ENCODE measurements around the gene CNTLN. TPM values are rescaled to one million over a fixed set of nuclear protein-coding genes. Genes with fewer than 3 reads are reported as not detected.
"Not testable (repeated sequence)": the region's sequence is repeated elsewhere in the genome, so short reads cannot be mapped to it uniquely, and the experiment has no call there.

CNTLN gene
- total RNA-seq, 2 experiments from 2014 or later = 1.2 to 1.5 TPM

DNA sequence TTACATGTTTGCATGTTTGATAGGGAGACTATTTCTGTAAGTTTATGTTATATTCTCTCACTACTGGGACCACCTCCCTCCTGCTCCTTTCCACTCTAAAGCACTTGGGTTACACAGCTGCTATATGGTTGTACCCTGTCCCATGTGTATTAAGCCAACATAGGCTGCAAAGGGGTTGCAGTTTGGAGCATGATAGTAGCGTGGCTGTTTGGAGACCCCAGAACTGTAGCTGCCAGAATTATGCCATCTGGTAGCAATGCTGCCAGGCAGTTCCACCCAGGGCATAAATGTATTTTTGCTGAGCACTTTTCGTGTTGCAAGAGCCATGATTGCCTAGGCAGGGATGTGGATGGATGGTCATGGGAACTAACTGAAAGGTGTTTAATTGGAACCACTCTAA lies 81.8 kb downstream of the CNTLN start:
- ChIA-PET CTCF (no interaction called here), POLR2A (no interaction called here)
- no peak for ATAC-seq
- peaks cover 5% of the 10 kb centered on the region for H3K9me3 Mint-ChIP-seq (ENCODE audit: insufficient read depth)
- no peaks in the 10 kb centered on the region for H3K27me3 Mint-ChIP-seq (ENCODE audit: low read depth)
- H3K36me3 Mint-ChIP-seq (ENCODE audit: low read depth) = no peaks in the 10 kb centered on the region
- no peaks in the 10 kb centered on the region for H3K4me1 Mint-ChIP-seq (ENCODE audit: low read depth)
- H3K4me3 Mint-ChIP-seq = no peak overlapping the region
- no peak overlapping the region for H3K27ac Mint-ChIP-seq
- no peak for DNase-seq

DNA sequence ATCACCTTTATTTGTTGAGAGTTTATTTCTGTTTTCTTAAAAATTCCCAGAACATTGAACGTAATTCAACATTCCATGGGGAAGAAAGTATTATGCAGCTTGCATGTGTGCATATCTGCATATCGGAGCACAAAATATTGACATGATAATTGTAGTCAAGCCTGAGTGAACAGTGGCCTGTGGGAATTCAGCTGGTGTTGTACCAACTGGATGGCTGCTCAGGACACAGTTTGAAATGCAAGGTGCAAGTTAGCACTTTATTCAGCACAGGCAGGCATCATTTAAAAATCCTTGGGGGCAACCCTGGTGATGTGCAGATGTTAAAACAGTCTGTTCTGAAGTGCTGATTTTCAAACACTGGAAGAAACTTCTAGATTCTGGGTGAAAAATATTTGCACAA lies 82.4 kb downstream of the CNTLN start:
- CTCF ChIA-PET = interaction anchor here (0.6 kb wide), 1 partner anchor 388 kb away, joined by 3 read pairs; no protein-coding TSS in a partner anchor
- H3K27me3 Mint-ChIP-seq (ENCODE audit: low read depth) = no peaks in the 10 kb centered on the region
- no peak for ATAC-seq

DNA sequence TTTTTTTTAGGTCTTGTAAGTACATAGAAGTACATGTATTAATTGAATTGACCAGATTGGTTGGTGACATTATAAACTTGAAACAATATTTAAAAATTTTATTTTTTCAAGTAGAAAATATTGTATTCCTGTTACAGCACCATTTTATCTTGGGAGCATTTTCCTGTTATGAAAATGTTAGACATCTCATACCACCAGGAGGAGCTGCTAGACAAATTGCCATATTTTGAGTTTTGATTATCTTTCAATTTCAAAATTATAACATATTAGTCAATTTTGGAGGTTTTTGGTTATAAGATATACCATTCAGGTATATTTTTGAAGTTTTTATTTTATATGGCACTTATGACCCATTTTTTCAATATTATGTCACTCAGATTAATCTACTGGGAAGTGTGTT lies 84.4 kb downstream of the CNTLN start:
- H3K36me3 Mint-ChIP-seq (ENCODE audit: low read depth) = no peaks in the 10 kb centered on the region
- ChIA-PET POLR2A (no interaction called here), CTCF (no interaction called here)
- H3K4me3 Mint-ChIP-seq = no peak overlapping the region
- no peaks in the 10 kb centered on the region for H3K4me1 Mint-ChIP-seq (ENCODE audit: low read depth)
- ATAC-seq = no peak
- no peak for DNase-seq
- no peak overlapping the region for H3K27ac Mint-ChIP-seq
- H3K9me3 Mint-ChIP-seq (ENCODE audit: insufficient read depth) = no peaks in the 10 kb centered on the region
- no peaks in the 10 kb centered on the region for H3K27me3 Mint-ChIP-seq (ENCODE audit: low read depth)

More for the DNA sequence above, 82.4 kb downstream of the CNTLN start:
- no peak for DNase-seq
- Mint-ChIP-seq H3K27ac (no peak overlapping the region), H3K9me3 (ENCODE audit: insufficient read depth) (peaks cover 5% of the 10 kb centered on the region), H3K4me1 (ENCODE audit: low read depth) (no peaks in the 10 kb centered on the region), H3K4me3 (no peak overlapping the region), H3K36me3 (ENCODE audit: low read depth) (no peaks in the 10 kb centered on the region)
- POLR2A ChIA-PET = no interaction called here

DNA sequence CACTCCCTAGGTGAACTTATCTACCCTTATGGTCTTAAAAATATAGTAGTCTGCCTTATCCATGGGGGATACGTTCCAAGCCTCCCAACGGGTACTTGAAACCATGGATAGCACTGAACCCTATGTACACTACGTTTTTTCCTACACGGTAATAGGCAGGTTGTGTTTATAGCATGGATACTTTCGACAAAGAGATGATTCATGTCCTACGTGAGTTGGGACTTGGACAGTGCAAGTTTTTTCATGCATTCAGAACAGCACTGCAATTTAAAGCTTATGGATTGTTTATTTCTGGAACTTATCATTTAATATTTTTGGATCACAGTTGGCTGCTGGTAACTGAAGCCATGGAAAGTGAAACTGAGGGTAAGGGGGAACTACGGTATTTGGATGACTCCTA lies 88.1 kb downstream of the CNTLN start:
- no peaks in the 10 kb centered on the region for H3K4me1 Mint-ChIP-seq (ENCODE audit: low read depth)
- ChIA-PET POLR2A (no interaction called here), CTCF (no interaction called here)
- no peaks in the 10 kb centered on the region for H3K27me3 Mint-ChIP-seq (ENCODE audit: low read depth)
- H3K27ac Mint-ChIP-seq = no peak overlapping the region
- no peak overlapping the region for H3K4me3 Mint-ChIP-seq
- ATAC-seq (no peak), DNase-seq (no peak)
- H3K9me3 Mint-ChIP-seq (ENCODE audit: insufficient read depth) = no peaks in the 10 kb centered on the region
- H3K36me3 Mint-ChIP-seq (ENCODE audit: low read depth) = no peaks in the 10 kb centered on the region

DNA sequence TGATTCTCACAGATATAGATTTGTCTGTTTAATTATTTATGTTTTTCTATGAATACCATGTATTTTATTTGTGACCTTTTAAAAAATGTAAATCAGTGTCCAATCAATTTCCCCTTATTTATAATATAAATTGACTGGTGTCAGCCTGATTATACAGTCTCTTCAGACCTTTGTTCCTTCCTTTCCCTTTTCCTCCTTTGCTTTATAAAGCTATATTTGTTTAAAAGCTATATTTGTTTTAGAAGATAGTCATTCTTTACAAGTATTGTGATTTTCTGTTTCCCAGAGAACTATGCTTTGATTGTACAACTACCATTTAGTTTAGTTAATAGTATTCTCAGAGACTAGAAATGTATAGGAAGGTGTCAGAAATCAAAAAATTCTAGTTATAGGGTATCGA lies 90.6 kb downstream of the CNTLN start:
- CTCF ChIA-PET = no interaction called here
- ATAC-seq (no peak), DNase-seq (no peak)
- H3K27ac Mint-ChIP-seq = no peak overlapping the region
- no peaks in the 10 kb centered on the region for H3K27me3 Mint-ChIP-seq (ENCODE audit: low read depth)
- H3K4me3 Mint-ChIP-seq = no peak overlapping the region
- POLR2A ChIA-PET = no interaction called here
- no peaks in the 10 kb centered on the region for H3K36me3 Mint-ChIP-seq (ENCODE audit: low read depth)
- no peaks in the 10 kb centered on the region for H3K9me3 Mint-ChIP-seq (ENCODE audit: insufficient read depth)
- H3K4me1 Mint-ChIP-seq (ENCODE audit: low read depth) = no peaks in the 10 kb centered on the region

DNA sequence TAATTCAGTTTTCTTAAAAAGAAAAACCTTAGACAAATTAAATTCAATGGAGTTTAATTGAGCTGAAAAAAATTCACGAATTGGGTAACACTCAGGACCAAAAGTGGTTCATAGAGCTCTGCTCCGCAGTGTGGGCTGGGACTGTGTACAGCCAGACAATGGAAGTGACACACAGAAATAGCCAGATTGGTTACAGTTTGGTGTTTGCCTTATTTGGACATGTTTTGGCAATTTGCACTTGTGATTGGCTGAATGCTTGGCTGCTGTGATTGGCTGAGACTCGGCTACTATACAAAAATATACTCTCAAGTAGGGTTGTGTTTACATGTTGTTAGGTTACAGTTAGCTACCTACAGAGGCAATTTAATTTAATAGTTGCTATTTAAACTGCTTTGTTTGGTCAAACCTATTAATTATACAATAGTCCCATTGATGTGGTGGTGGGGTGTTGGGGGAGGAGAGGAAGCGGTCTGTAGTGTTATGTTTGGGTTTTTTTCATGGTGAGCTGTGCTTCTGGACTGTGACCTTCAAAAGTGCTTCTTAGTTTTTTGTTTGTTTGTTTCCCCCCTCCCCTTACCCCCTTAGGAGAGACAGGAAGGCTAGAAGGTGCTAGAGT lies 95.2 kb downstream of the CNTLN start:
- POLR2A ChIA-PET = no interaction called here

DNA sequence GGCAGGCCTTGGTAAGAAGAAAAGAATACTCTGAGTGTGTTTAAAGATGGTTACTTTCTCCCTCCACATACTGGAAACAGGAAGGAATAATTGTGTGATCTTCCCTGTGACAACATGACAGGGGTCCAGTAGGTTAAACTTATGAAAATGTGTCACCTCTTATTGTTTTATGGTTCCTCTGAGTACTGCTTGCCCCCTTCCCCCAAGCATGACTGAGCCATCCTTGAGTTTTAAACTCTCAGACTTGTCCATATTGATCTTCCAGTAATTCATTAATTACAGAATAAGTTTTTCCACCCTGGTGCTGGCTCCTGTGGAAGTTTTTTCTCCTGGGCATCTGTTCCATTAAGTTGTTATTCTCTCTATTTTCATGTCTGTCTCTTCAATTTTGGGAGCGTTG lies 95.8 kb downstream of the CNTLN start:
- Mint-ChIP-seq H3K9me3 (ENCODE audit: insufficient read depth) (no peaks in the 10 kb centered on the region), H3K4me1 (ENCODE audit: low read depth) (no peaks in the 10 kb centered on the region), H3K27ac (no peak overlapping the region), H3K36me3 (ENCODE audit: low read depth) (no peaks in the 10 kb centered on the region), H3K27me3 (ENCODE audit: low read depth) (no peaks in the 10 kb centered on the region), H3K4me3 (no peak overlapping the region)
- ATAC-seq (no peak), DNase-seq (no peak)
- ChIA-PET POLR2A (no interaction called here), CTCF (no interaction called here)

More for the DNA sequence above, 95.2 kb downstream of the CNTLN start:
- Mint-ChIP-seq H3K27ac (no peak overlapping the region), H3K9me3 (ENCODE audit: insufficient read depth) (no peaks in the 10 kb centered on the region), H3K4me1 (ENCODE audit: low read depth) (no peaks in the 10 kb centered on the region), H3K4me3 (no peak overlapping the region), H3K27me3 (ENCODE audit: low read depth) (no peaks in the 10 kb centered on the region), H3K36me3 (ENCODE audit: low read depth) (no peaks in the 10 kb centered on the region)
- ATAC-seq (no peak), DNase-seq (no peak)
- CTCF ChIA-PET = no interaction called here

DNA sequence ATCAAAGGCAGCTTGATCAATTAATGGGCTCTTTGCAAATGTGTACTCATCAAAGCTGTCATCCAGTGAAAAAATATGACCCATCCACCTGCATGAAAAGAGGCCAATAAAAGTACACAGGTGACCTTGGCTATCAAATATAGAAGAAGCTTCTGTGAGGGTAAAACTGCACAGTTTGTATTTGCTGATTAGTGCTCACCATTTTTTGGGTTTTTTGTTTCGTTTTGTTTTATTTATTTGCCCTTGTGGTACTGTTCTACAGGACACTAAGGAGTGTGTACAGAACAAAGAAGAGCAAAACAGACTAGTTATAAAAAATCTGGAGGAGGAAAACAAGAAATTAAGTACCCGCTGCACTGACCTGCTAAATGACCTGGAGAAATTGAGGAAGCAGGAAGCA lies 101.3 kb downstream of the CNTLN start:
- ATAC-seq = no peak
- no peak overlapping the region for H3K27ac Mint-ChIP-seq
- no peak for DNase-seq
- POLR2A ChIA-PET = no interaction called here
- no peaks in the 10 kb centered on the region for H3K4me1 Mint-ChIP-seq (ENCODE audit: low read depth)
- no peaks in the 10 kb centered on the region for H3K27me3 Mint-ChIP-seq (ENCODE audit: low read depth)
- H3K36me3 Mint-ChIP-seq (ENCODE audit: low read depth) = no peaks in the 10 kb centered on the region
- no peak overlapping the region for H3K4me3 Mint-ChIP-seq
- CTCF ChIA-PET = no interaction called here
- peaks cover 17% of the 10 kb centered on the region for H3K9me3 Mint-ChIP-seq (ENCODE audit: insufficient read depth)

DNA sequence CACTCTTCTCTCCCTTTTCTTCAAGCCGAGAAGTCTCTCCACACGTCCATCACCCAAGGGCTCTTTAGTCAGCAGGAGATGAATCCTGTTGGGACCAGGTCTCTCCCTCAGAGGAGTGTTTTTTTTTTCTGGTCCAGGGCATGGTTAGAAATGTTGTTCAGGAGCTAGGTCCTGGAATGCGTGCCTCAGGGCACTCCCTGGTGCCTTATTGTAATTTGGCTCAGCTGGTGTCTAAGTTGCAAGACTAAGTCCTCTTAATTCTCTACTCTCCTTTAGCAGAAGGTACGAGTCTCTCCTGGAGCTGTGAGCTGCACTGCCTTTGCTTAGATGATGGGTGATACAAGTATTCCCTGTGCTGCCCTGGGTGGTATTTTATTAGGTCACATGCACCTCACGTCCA lies 111.9 kb downstream of the CNTLN start:
- Mint-ChIP-seq H3K9me3 (ENCODE audit: insufficient read depth) (peaks cover 24% of the 10 kb centered on the region), H3K4me3 (no peak overlapping the region)
- CTCF ChIA-PET = no interaction called here

DNA sequence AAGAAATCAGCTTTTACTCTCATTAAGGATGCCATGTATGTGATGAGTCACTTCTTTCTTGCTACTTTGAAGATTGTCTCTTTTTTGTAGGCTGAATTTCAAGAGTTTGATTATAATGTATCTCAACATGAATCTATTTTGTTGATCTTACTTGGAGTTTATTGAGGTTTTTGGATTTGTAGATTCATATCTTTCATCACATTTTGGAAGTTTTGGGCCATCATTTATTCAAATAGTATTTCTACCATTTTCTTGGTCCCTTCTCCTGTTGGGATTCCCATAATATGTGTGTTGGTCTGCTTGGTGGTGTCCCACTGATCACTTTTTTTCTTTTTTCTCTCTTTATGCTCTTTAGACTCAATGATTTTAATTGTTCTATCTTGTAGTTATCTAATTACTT lies 116.3 kb downstream of the CNTLN start:
- ATAC-seq = no peak
- Mint-ChIP-seq H3K27me3 (ENCODE audit: low read depth) (no peaks in the 10 kb centered on the region), H3K36me3 (ENCODE audit: low read depth) (no peaks in the 10 kb centered on the region), H3K27ac (no peak overlapping the region), H3K4me1 (ENCODE audit: low read depth) (no peaks in the 10 kb centered on the region), H3K9me3 (ENCODE audit: insufficient read depth) (peaks cover 27% of the 10 kb centered on the region), H3K4me3 (no peak overlapping the region)
- ChIA-PET CTCF (no interaction called here), POLR2A (no interaction called here)
- no peak for DNase-seq

More for the DNA sequence above, 111.9 kb downstream of the CNTLN start:
- no peaks in the 10 kb centered on the region for H3K36me3 Mint-ChIP-seq (ENCODE audit: low read depth)
- H3K27ac Mint-ChIP-seq = no peak overlapping the region
- POLR2A ChIA-PET = no interaction called here
- no peaks in the 10 kb centered on the region for H3K27me3 Mint-ChIP-seq (ENCODE audit: low read depth)
- DNase-seq (no peak), ATAC-seq (no peak)
- H3K4me1 Mint-ChIP-seq (ENCODE audit: low read depth) = no peaks in the 10 kb centered on the region

DNA sequence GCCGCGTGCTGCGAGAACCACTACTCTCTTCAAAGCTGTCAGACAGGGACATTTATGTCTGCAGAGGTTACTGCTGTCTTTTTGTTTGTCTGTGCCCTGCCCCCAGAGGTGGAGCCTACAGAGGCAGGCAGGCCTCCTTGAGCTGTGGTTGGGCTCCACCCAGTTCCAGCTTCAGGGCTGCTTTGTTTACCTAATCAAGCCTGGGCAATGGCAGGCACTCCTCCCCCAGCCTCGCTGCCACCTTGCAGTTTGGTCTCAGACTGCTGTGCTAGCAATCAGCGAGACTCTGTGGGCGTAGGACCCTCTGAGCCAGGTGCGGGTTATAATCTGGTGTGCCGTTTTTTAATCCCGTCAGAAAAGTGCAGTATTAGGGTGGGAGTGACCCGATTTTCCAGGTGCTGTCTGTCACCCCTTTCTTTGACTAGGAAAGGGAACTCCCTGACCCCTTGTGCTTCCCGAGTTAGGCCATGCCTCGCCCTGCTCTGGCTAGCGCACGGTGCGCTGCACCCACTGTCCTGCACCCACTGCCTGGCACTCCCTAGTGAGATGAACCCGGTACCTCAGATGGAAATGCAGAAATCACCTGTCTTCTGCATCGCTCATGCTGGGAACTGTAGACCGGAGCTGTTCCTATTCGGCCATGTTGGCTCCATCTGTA lies 133.8 kb downstream of the CNTLN start:
- CTCF ChIA-PET; H3K9me3 Mint-ChIP-seq (ENCODE audit: insufficient read depth); H3K4me1 Mint-ChIP-seq (ENCODE audit: low read depth); H3K4me3 Mint-ChIP-seq; H3K27ac Mint-ChIP-seq; H3K36me3 Mint-ChIP-seq (ENCODE audit: low read depth); H3K27me3 Mint-ChIP-seq (ENCODE audit: low read depth); POLR2A ChIA-PET; DNase-seq; ATAC-seq: not testable (repeated sequence)

DNA sequence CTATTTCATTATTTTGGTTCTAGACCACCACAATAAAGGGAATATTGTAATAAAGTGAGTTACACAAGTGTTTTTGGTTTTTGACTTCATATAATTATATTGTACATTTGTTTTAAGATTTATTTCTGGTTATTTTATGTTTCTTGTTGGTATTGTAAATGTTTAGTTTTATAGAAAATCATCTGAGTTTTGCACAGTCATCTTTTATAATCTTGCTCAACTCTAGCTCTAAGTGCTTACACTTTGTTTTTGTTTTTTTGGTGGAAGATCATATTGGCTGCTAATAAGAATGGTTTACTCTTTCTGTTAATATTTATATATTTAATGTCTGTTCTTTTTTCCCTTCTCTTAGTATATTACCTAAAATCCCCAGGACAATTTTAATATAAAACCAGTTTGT lies 135.0 kb downstream of the CNTLN start:
- ChIA-PET POLR2A (no interaction called here), CTCF (no interaction called here)
- no peak overlapping the region for H3K4me3 Mint-ChIP-seq
- DNase-seq = no peak
- no peak for ATAC-seq
- H3K27me3 Mint-ChIP-seq (ENCODE audit: low read depth) = no peaks in the 10 kb centered on the region
- H3K36me3 Mint-ChIP-seq (ENCODE audit: low read depth) = no peaks in the 10 kb centered on the region
- H3K27ac Mint-ChIP-seq = no peak overlapping the region
- H3K9me3 Mint-ChIP-seq (ENCODE audit: insufficient read depth) = peaks cover 8% of the 10 kb centered on the region
- H3K4me1 Mint-ChIP-seq (ENCODE audit: low read depth) = no peaks in the 10 kb centered on the region

DNA sequence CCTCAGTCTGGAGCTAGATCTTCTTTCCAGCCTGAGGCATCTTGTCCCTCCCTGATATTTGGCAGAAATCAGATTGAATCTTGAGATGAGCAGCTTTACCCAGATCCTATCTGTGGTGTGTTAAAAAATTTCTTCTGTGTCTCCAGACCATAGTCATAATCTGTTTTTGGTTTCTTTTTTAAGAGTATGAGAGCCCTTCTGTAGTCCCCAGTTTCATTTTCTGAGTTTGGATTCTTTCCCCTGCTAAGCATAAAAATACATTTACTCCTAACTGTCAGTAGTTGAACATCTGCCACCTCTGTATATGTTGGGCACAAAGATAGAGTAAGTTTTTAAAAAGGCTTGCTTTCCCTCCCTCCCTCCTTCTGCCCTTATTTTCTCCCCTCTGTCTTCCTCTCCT lies 137.7 kb downstream of the CNTLN start:
- CTCF ChIA-PET = no interaction called here
- Mint-ChIP-seq H3K27ac (no peak overlapping the region), H3K27me3 (ENCODE audit: low read depth) (no peaks in the 10 kb centered on the region), H3K4me1 (ENCODE audit: low read depth) (no peaks in the 10 kb centered on the region), H3K9me3 (ENCODE audit: insufficient read depth) (peaks cover 8% of the 10 kb centered on the region), H3K36me3 (ENCODE audit: low read depth) (no peaks in the 10 kb centered on the region), H3K4me3 (no peak overlapping the region)
- POLR2A ChIA-PET = no interaction called here
- no peak for DNase-seq
- no peak for ATAC-seq
